IPS DF 4.7 (cell line): ENCODE data around the gene GRK6.

Experiments
- DNase-seq: peaks from one replicate; pipeline ENCODE4 v3.0.0-alpha.2; 2013; ENCODE audit warnings: low spot score; ENCODE audit errors: extremely low read depth

The GRK6 gene

DNA sequence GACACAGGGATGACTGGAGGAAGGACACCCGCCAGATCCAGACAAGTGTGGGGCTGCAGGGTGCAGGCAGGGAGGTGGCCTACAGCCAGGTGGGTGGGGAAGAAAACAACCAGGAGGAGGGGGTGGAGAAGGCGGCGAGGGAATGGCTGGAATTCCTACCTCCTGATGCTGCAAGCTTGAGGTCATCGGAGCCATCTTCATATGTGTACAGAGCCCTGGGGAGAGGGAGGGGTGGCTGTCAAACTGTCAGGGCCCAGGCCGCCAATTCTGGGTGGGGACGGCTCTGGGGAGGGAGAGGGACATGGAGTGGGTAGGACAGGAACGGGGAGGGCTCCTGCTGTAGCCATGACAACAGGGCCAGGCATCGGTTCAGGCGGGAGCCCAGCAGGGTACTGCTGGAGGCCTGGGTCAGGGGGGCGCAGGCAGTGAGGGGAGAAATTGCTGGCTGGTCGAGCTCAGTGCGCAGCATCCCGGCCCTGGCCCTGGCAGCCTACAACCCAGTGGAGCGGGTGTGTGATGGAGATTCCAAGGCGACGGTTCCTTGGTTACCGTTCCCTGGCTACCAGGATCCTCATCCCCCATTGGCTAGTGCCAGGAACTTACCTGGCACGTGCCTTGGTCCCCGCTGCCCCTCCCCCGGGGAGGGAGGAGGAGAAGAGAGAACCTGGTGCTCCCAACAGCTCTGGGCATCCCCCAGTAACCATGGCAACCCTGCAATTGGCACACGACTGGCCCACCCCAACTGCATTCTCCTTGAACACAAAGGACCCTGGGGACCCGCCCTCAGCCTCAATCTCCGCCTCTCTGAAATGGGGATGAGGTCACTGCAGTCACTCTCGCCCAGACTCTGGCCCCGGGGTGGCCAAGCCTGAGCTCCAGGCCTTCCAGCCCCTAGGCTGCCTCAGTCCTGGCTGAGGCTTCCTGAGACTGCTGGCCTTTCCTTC is 42.5 kb downstream of the GRK6 start:
- no peak for DNase-seq

DNA sequence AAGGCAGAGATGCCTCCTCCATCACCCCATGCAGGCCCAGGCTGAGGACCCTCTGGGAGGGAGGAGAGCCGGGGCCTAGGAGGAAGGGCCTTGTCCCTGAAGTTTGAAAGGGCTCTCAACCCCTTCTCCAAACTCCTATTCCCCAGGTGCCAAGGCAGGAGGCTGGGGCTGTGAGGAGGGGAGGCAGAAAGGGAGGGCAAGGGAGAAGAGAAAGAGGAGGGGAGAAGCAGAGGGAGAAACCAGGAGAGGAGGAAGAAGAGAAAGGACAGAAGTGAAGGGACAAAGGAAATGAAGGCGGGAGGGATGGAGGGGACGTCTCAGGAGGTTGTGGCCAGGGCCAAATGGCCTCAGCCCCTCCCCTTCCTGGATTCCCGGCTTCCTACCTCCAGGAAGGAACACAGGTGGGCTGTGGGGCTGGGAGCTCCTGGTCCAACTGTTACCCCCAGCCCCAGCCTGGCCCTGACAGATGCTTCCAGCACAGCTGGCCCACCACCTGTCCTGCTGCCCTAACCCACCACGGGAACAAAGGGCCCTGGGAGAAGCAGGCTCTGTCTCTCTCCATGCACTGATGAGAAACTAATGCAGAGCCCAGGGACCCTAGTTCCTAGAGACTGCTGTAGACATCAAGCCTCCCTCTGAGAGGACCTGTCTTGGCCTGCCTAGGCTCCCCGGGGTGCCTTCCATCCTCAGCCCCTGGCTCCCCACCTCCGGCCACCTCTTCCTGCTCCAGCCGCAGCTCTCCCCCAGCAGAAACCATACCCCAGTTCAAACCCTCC is 43.5 kb downstream of the GRK6 start:
- DNase-seq: no peak

DNA sequence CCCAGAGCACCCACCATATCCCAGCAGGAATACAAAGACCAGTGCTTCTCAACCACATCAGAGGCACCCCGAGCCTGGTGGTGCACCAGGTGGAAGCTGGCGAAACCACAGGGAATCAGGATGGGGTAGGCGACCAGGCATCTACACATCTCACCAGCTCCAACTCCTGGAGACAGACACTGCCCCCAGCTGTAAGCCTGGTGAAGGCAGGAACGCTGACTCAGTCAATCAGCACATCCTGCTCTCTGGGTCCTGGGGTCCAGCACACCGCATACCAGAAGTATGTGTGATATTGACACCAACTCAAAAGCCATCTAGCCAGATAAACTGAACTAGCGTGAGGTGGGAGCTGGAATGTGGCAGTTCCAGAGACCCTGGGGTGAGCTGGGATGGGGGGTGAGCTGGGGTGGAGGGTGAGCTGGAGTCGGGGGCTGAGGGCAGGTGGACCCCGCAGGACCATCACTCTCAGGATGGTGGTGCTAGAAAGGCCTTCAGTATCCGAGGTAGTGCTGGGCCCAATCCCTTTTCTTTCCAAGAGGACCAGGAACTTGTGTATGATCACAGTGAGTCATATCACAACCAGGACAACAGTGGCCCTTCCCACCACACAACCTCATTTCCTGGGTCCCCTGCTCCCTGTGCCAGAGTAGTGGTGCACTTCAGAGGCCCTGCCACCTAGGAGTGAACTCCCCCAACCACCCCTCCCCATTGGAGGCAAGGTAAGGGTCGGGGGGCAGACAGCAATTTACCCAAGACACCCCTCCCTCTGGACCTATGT is 44.5 kb downstream of the GRK6 start:
- DNase-seq: no peak

DNA sequence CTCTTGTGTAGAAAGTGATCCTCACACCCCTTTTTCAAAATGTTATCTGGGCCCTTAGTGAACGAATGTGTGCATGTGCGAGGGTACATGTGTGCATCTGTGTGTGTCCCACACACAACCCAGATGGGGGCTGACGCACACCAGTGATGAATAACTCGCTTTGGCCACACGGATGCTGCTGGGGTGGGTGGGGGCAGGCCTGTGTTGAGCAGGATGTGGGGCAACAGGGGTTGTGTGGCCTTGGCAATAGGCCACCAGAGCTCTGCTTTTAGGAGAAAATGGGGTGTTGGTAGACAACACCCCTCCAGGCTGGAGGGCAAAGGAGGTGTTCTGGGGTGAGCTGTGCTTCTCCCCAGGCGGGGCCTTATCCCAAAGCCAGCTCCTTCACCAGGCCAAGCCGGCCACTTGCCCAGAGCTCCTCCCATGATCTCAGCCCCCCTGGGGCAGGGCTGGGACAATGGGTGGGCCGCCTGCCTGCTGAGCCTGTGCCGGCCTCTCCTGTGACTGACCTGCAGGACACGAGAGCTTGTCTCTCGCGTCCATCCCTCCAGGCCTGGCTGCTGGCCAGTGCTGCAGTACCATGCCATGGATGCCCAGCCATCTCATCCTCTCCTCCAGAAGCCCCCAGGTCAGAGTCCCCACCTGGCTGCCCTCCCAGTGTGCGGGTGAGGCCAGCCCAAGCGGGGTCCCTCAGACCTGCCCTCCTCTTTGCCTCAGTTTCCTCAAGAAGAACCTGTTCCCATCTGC is 45.3 kb downstream of the GRK6 start:
- no peak for DNase-seq

GRCh38 chr5:177472460-177473442 is 46.3 kb downstream of the GRK6 start:
- DNase-seq: no peak

GRCh38 chr5:177473443-177474001 is 47.0 kb downstream of the GRK6 start, which contains the start of gene DBN1:
Gene DBN1 (minus strand): TSS chr5:177473634. CDS start chr5:177473521, 113 bp downstream.
- DNase-seq: no peak

DNA sequence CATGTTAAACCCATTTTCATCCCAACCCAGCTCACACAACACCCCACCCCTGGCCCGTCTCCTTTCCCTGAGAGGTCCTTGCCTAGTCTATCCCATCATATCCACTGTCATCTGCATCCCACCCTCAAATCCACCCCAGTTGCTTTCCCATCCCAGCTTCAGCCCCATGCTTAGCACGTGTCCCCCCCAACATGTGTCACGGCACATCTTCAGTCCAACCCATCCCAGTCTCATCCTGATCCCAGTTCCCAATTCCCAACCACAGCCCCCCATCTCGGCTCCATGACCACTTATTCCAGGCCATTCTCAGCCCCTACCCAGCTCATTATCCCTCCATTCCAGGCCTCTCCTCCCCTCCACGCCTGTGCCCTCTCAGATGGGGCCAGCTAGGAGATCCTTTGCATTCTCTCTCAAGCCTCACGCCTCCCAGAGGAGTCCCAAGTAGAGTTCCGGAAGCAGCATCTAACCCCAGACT is 47.6 kb downstream of the GRK6 start:
- no peak for DNase-seq

GRCh38 chr5:177474846-177475562 is 48.5 kb downstream of the GRK6 start:
- DNase-seq: no peak

DNA sequence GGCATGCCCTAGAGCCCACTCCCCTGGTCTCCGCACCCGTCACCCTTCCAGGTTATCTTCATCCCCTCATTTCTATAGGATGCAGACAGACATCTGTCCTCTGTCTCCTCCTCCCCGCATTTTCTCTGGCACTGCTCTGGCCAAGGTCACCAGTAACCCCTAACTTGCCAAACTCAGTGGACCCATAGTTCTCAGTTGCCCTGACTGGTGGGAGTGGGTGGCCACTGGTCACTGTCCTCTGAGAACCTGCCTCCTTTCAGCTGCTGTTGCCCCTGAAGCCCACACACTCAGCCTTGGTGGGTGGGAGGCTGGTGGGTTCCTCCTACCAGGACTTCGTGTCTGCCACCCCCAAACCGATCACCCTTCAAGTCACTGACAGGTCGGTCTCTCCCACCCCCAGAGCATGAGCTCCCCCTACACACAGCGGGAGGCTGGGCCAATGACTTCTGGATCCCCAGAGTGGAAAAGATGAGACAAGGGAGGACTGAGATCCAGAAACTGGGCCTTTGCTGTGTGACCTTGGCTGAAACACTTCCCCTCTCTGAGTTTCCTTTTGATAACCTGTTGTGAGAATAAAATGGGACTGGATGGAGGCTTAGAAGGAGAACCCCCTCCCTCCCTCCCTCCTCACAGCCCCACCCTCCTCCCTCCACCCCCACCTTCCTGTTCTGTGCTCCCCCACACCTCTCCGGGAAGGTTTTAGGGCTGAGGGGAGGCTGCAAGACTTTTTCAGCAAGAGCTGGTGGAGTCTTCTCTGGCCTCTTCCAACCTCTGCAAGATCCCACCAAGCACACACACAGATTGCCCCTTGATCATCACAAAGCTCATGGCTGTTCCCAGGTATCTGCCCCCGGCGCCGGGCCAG is 49.3 kb downstream of the GRK6 start:
- DNase-seq: no peak

GRCh38 chr5:177476531-177477233 is 50.2 kb downstream of the GRK6 start:
- DNase-seq: no peak

GRCh38 chr5:177477701-177478477 is 51.4 kb downstream of the GRK6 start:
- DNase-seq: no peak

- no peak for DNase-seq
Measured at GRCh38 chr5:177478711-177479646, 52.5 kb downstream of the GRK6 start.

GRCh38 chr5:177479774-177480173 is 53.3 kb downstream of the GRK6 start:
- DNase-seq: no peak

- no peak for DNase-seq
Measured at GRCh38 chr5:177482359-177482795, 55.9 kb downstream of the GRK6 start.

DNA sequence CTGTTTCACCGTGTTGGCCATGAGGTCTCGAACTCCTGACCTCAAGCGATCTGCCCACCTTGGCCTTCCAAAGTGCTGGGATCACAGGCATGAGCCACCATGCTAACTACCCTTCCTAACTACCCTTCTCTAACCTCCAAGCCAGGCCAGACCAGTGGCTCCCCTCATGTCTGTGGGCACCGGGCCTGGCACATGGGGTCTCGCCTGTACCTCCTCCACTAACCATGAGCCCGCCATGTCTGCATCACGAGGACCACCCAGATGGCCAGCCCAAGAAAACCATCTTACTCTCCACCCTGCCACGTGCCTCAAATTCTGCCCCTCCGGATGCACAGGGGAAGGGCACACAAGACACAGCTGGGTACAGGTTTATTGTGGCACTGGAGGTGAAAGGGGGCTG is 56.6 kb downstream of the GRK6 start:
- no peak for DNase-seq
